GM21717 (cell line): ENCODE results near the gene TOP2B.

Source experiments
- ATAC-seq: cut with Tn5 transposase; IDR thresholded peaks from one replicate; pipeline ENCODE4 v1.9.1; 2021; ENCODE audit warnings: mild to moderate bottlenecking, moderate library complexity; ENCODE audit not compliant: unreplicated experiment

TOP2B gene

DNA sequence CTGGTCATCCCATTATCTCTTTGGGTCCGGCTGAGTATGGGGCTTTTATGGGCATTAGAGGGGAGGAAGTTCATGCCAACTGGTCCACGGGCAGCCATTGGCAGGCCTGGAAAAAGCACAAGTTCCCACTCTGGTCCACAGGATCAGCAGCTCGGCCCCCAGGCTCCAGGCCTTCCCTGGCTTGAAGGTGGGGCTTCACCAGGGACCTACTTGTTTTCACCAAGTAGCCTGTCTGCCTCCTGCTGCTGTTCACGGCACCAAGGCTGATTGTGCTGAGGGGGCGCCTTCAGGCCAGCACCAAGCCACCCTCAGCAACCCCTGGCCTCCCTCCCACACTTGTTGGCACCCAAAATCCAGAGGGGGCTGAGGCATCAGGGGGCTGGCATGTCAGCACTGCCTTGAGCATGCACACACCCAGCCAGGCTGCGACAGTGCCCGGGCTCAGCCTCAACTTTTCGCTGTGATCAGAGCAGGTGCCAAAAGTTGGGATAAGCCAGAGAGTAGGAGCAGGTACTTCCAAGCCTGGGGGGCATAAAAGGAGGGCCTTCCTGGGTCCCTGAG, 9.1 kb upstream of the TOP2B start:
- ATAC-seq = no peak

DNA sequence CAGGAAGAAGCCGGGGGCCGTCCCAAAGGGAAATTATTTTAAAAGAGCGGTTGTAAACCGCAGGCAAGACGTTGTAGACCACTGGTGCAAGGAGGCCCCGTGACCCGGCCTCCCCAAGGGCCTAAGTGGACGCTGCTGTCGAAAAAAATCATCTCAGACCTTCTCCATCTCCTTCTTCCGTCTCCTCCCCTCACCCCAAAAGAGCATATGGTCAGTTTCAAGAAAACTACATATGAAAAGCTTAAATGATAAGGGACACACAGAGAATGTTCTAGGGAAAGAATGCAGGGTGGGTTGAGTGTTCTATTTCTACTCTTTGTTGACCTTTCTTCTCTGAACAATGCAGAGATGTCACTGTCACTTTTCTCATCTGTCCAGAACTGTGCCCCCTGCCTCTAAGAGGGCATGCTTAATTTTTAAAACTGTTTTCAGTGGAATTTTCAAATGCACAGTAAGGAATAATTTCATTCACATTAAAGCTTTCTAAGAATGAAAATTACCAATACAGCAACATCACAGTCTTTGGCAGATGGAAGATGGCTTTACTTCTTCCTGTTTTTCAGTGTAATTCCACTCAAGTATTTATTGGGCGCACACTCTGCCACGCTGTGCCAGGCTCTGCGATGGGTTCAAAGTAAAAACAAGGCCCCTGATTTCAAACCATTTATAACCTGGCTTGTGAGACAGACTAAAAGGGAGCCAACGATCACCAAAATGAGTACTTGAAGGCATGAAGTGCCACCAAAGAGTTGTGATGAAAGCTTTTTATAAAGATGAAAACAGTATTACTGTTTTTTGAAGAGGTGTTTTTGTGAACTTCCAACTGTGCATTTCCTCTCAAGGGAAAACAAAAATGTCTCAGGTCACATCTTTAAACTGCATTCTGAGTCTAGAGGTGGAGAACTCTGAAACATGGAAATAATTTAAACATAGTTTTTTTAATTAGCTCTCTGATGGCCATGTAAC, 891 bp upstream of the TOP2B start:
- peak; percentile 18 for ATAC-seq

DNA sequence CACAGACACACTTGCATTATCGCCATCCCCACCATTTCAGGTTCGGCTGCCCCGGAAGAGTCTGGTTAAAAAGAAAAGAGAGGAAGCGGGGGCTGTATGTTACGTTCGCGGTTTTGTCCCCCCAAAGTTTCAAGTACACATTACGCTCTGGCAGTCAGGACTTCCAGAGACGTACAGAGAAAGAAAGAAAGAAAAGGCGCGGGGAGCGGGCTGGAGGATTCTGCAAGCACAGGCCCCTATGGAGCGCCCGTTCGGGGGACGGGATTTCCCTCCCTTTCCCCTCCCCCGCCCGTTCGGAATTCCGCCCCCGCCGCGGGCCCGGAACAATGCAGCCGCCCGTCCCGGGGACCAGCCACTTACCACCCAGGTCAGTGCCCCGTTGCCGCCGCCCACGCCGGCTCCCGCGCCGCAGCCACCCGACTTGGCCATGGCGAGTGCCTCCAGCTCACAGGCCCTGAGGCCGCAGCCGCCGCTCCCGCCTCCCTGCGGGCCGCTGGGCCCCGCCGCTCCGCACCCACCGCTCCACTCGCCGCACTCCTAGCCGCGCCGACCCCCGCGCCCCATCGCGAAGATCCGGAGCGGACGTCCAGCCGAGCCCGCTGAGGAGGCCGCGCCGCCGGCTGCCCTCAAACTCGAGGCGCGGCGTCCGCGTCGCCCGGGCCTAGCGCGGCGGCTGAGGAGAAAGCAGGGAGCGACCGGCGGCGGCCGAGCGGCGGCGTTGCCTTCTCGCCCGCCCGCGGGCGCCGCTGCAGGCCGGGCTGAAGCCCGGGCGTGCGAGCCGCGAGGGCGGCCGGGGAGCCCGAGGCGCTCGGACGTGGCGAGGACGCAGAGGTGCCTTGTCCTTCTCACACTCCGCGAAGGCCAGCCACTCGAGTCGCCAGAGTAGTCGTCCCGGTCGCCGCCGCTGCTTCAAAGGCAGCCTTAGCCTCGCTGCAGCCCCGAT, 567 bp downstream of the TOP2B start:
- ATAC-seq = peak; percentile 38

DNA sequence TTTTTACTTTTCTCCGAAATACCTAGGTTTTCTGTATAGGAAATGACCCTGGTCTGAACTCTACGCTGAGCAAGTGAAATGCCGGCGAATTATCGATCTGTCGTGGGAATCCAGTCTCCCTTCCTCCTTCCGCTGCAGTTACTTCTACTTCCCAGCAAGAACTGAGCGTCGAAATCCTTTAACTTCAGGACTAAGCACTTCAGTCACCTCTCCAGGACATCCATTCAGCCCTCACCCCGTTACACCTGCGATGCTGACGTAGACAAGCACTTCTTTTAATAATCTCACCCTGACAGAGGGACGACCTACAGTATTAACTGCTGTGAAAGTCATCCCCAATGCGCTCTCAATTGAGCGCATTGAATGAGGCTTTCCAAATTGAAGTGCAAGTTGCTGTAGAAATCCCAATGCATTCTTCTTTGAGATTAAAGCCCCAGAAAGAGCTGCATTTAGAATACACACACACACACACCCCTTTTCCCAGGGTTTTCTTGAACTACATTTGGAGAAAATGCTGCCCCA, 1.3 kb downstream of the TOP2B start:
- ATAC-seq = peak; percentile 18

DNA sequence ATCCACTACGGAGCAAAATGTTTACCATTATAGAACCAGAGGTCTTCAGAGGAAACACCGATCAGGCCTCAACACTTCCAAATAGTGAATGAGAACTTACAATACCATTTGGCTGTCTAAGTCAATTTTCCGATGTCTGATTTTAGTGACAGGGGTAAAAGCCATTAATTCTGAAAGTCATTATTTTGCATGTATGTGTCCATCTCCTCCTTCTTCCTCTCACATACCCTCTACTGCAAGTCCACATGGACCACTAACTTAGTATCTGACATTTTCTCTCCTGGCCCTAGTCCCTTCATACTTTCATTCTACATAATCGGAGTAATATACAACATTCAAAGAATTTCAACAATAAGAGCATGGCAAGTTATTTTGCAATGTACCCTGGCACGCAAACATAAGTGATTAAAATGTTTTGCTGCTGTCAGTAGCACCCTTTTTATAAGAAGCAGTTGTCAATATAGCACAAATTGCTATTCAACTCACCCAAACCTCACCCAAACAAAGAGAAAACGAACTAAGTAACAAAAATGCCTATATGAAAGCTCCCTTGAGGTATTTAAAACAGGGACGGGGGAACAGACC, 1.9 kb downstream of the TOP2B start:
- ATAC-seq = no peak

DNA sequence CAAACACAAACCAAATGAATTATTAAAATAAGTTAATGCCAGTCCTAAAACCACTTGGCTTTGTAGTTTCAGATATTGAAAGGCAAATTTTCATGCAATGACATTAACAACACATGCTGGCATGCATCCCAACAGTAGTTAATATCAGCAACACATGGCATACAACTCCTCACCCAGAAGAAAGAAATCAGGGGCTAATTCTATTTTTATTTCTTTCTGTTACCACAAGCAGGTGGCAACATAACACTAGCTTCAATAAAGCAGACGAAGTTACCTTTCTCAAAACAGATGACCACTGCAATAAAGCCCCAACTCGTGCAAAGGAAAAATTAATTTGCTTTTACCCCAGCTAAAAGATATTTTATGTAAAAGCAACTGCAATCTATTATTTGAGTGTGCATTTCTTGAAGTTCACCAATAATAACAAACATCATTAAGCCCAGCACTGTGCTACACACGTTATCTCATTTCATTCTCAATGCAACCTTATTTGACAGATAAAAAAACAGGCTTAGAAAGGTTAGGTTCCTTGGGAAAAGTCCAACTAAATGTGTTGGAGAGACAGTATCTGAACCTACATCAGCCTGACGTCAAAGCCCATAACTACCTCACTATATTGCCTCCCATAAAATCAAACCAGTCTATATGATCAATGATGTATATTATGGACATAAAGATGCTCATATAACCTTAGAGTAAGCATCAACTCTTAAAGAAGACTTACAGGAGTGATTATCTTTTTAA, 2.8 kb downstream of the TOP2B start:
- no peak for ATAC-seq

DNA sequence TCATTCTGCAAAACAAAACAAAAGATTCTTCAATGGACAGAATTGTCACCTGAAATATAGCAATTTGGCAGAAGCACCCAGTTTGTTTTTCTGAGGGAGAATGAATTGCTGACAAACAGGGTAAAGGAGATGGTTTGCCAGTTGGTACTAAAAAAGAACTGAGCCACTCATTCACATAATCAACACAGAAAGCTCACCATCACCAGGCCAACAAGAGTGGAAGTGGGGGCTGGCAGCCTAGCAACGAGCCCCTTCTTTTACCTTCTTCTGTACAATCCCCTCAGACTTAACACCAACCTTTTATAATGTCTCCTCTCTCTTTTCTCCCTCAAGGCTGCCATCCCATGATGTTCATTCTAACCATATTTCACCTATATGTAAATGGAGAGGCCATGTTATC, 5.9 kb downstream of the TOP2B start:
- ATAC-seq = no peak

DNA sequence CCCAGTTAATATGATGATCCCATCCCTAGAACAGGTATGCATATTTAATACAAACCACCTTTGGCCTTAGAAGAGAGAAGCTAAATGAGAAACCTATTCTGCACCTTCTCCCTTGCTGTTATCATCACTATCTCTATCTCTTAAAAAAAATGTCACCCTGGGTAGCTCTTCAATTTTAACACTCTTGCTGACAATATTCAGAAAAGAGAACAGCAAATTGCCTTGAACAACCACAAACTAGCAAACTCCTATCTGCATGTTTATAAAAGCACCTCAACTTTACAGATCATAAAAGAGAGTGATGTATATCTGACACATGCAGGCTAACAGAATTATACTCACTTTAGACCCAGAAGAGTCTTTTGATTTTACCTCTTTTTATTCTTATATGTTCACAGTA, 7.4 kb downstream of the TOP2B start:
- no peak for ATAC-seq

DNA sequence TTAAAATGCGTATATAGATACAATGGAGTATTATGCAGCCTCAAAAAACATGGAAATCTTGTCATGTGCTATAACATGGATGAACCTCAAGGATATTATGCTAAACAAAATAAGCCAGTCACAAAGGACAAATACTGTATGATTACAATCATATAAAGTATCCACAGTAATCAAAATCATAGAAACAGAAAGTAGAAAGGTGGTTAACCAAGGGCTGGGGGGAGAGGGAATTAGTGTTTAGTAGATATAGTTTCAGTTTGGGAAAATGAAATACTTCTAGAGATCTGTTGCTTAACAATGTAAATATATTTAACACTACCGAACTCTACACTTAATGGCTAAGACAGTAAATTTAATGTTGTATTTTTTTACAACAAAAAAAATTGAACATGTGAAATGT, 9.0 kb downstream of the TOP2B start:
- no peak for ATAC-seq

DNA sequence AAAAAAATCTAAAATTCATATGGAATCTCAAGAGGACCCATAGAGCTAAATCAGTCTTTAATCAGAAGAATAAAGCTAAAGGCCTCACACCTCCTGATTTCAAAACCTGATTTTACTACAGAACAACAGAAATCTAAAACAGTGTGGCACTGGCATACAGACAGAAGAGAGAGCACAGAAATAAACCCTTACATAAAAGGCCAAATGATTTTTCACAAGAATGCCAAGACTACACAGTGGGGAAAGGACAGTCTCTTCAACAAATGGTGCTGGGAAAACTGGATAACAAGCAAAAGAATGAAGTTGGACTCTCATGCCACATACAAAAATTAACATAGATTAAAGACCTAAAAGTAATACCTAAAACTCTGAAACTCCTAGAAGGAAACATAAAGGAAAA, 10.1 kb downstream of the TOP2B start:
- no peak for ATAC-seq

DNA sequence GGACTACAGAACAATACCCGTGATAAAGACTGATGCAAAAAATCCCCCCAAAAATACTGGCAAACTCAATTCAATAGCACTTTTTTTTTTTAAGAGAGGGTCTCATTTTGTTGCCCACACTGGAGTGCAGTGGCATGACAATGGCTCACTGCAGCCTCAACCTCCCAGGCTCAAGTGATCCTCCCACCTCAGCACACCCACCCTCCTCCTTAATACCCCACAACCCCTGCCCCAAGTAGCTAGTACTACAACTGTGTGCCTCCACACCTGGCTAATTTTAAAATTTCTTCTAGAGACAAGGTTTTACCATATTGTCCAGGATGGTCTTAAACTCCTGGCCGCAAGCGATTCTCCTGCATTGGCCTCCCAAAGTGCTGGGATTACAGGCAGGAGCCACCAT, 11.4 kb downstream of the TOP2B start:
- ATAC-seq = no peak

DNA sequence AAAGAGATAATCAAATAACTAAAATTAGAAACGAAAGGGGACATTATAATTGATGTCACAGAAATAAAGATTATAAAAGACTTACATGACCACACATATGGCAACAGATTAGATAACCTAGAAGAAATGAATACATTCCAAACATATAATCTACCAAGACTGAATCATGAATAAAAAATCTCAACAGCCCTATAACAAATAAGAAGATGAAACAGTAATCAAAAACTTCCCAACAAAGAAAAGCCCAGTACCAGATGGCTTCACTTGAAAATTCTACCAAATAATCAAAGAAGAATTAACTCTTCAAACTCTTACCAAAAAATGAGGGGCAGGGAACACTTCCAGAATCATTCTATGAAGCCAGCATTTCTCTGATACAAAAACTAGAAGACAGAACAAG, 11.8 kb downstream of the TOP2B start:
- ATAC-seq = no peak

DNA sequence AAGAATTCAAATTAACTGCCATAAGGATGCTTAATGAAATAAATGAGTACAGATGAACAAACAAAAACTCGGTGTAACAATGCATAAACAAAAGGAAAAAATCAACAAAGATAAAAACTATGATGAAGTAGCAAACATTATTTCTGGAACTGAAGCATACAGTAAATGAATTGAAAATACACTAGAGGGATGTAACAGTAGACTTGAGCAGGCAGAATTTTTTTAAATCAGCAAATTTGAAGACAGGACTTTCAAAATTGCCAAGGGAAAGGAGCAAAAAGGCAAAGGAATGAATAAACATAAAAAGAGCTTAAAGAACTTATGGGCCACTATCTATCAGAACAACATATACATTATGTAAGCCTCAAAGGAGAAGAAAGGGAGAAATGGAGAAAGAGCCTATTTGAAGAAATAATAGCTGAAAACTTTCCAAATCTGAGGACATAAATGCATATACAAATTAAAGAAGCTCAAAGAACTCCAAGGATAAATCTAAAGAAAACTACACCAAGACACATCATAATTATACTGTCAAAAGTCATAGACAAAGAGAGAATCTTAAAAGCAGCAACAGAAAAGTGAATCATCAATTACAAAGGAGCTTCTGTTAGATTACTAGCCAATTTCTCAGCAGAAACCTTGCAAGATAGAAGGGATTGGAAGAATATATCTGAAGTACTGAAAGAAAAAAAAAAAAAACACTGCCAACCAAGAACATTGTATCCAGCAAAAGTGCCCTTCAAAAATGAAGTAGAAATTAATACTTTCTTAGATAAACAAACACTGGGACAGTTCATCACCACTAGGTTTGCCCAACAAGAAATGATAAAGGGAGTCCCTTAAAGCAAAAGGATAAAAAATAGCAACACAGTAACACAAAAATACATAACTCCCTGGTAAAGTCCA, 15.5 kb downstream of the TOP2B start:
- ATAC-seq = no peak

DNA sequence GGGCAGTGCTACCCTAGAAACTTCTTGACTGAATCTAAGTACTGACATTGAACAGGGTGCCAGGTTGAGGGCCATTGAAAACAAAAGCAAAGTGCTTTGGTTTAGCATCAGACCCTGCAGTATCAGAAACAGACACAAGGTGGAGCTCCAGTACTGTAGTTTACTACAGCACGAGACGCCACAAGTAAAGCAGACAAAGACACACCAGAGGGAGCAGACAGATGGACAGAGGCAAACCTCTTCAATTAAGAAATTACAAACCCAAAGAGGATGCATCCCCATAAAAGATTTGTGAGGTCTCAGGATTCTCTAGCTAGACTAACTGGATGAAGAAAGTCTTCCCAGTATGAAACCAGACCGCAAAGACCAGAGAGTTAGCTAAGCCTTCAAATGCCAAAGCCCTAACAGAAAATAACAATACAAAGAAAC, 16.6 kb downstream of the TOP2B start:
- peak; percentile 95 for ATAC-seq

DNA sequence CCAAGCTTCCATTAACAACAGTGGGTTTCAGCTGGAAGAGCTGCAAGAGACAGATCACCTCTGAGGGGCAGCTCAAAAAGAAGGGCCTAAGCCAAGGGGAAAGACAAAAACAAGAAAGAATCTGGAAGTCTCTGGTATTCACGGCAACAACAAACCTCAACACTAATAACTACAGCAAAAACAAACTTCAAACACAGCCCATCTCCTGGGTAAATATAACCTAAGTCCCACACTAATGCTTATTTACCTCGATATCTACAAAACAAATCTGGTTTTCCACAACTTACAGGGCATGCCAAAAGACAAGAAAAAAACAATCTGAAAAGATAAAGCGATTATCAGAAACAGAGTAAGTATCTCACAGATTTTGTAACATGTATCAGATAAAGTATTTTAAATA, 29.7 kb downstream of the TOP2B start:
- no peak for ATAC-seq

DNA sequence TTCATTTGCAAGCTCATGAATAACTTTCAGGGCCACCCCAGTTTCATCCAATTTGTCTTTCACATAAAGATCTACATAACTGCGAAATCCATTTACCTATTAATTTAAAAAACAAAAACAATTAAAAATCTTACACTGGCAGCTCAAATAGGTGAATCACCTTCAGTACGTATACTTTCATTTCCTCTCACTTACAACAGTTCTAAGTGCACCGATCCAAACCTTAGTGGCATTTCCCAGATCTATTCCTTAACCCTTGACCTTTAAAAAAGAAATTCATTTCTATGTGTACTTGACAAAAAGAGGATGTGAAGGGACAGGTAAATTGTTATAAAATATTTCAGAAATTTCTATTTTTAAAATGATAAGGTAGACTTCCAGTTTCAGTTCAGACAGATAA, 30.8 kb downstream of the TOP2B start:
- ATAC-seq = no peak

DNA sequence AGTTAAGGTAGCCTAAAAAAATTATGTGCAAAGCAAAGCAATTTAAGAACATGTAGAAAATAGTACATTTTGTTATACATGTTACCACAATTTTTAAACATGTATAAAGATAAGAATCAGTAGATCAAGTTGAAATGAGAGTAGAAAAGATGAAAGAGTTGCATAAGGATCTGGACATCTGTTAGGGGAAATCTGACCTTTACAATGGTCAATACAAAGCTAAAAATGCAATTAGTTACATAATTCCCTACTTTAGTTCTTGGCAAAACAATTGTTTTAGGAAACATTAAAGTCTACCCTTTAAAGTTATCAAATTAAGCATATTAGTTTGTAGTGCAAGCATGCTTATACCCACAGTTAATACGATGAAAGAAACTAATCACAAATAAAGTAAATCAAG, 32.7 kb downstream of the TOP2B start:
- no peak for ATAC-seq

DNA sequence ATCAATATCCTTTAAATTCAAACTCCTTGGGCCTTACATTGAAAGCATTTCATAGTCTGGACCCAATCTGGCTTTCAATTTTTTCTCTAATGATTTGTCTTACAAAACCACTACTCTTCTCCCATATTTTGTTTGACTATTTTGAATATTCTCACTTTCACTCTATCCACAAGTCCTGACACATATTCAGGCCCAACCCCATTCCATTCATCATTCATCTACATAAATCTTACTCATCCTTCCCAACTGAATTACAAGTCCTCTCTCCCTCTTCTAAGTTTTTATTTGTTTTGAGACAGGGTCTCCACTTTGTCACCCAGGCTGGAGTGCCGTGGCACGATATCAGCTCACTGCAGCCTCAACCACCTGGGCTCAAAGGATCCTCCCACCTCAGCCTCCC, 43.6 kb downstream of the TOP2B start:
- ATAC-seq = no peak

DNA sequence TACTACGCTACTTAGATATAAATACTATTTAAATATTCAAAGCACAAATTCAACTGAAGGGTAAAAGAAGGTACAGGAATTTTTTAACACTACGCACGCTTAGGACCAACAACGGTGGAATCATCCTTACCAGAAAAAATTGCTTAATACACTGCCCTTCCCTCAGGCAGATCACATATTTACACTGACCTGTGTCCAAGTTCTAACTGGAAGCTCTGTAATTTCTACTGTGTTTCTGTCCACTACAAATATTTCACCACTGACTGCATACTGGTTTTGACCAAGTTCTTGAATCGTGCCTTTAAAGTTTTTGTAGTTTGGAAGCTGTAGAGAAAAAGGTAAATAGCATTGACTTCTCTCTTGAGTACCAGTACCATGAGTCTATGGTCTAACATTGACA, 44.2 kb downstream of the TOP2B start:
- ATAC-seq = no peak
